Suprapubic skin (tissue), 4 donors: ENCODE measurements around the gene FUT7. TPM values are rescaled to one million over a fixed set of nuclear protein-coding genes. Genes with fewer than 3 reads are reported as not detected.

Source experiments
- DNase-seq, 2 donors: peaks; one replicate each; pipeline ENCODE4 v3.0.0-alpha.2; 2019; ENCODE audit warnings: low spot score in 2 of 2
- H3K27ac ChIP-seq: fragments of 200-600 bp; sonication (generic); one replicate; pipeline ENCODE4 v1.5.1; 2019
- H3K27me3 ChIP-seq: fragments of 200-600 bp; sonication (generic); one replicate; pipeline ENCODE4 v1.5.1; 2019
- H3K36me3 ChIP-seq: fragments of 200-600 bp; sonication (generic); one replicate; pipeline ENCODE4 v1.5.1; 2019
- H3K4me1 ChIP-seq: fragments of 200-600 bp; sonication (generic); one replicate; pipeline ENCODE4 v1.5.1; 2019
- H3K4me3 ChIP-seq: fragments of 200-600 bp; sonication (generic); one replicate; pipeline ENCODE4 v1.5.1; 2019; ENCODE audit warnings: mild to moderate bottlenecking
- H3K9me3 ChIP-seq: fragments of 200-600 bp; sonication (generic); one replicate; pipeline ENCODE4 v1.5.1; 2019
- EP300 ChIP-seq: sonication (generic); formaldehyde crosslinking; IDR thresholded peaks from one replicate; pipeline ENCODE4 v1.6.1; 2017; ENCODE audit warnings: antibody characterized with exemption
- POLR2A ChIP-seq, 2 donors: fragments of 450-650 bp; IDR thresholded peaks; one replicate each; pipeline ENCODE4 v1.6.1; 2017; ENCODE audit warnings: antibody characterized with exemption in 2 of 2, mild to moderate bottlenecking in 2 of 2, moderate library complexity in 2 of 2
- POLR2AphosphoS5 ChIP-seq, 3 donors: sonication (generic); formaldehyde crosslinking; IDR thresholded peaks; one replicate each; pipeline ENCODE4 v1.6.1; 2017; ENCODE audit warnings: antibody characterized with exemption in 3 of 3
- WGBS: methylation state at CpG from one replicate; pipeline ENCODE4 v1.1.5; 2018; 5-methylcytosine and 5-hydroxymethylcytosine counted together
- total RNA-seq, 4 donors: library from RNA; depleted of rRNA; stranded (reverse); fragments of >200 nt; gene quantifications; one replicate each; pipeline ENCODE4 v1.1.0, GENCODE V29; 2016
- TF ChIP-seq, protein P1 (sequence below), 2 donors: fragments of 200-600 bp in 1 of 2; fragments of 450-650 bp in 1 of 2; sonication (generic) in 1 of 2; IDR thresholded peaks; one replicate each; pipeline ENCODE4 v1.5.1; 2016 to 2019; ENCODE audit warnings: antibody characterized with exemption in 2 of 2, mild to moderate bottlenecking in 1 of 2, moderate library complexity in 1 of 2

FUT7 gene
- total RNA-seq, 4 donors from 2014 or later, result 0.72 TPM; not detected in 3

DNA sequence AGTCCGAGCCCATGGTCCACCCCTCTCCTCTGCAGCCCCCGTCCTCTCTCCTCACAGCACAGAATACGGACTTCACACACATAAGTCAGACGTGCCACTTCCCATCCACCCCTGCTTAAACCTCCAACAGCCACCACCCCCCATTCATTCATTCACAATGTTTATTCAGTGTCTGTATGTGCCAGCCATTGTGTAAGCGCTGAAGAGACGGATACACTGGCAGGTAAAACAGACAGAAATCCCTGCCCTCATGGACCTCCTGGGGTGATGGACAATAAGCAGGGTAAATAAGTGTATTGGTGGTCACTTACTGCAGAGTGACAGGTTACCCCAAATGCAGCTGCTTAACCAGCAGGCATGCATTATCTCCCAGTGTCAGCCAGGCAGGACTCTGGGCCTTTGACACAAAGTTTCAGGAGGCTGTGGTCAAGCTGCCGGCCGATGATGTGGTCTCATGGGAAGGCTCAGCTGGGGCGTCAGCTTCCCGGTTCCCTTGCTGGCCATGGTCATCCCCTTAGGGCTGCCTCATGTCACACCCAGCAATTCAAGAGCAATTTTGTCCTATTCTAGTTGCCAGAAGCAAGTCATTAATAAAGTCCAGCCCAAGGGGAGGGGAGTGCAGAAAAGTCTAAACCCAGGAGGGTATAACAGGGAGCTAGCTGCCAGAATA, 41.5 kb downstream of the FUT7 start:
- no peak overlapping the region for H3K4me3 ChIP-seq
- no peaks in the 10 kb centered on the region for H3K36me3 ChIP-seq
- peaks cover 40% of the 10 kb centered on the region for H3K4me1 ChIP-seq
- no peak overlapping the region for H3K27ac ChIP-seq
- peaks cover 10% of the 10 kb centered on the region for H3K27me3 ChIP-seq
- 82% methylated on average over 10 of the region's 10 CpGs for WGBS
- no peaks in the 10 kb centered on the region for H3K9me3 ChIP-seq
- no peak for DNase-seq
- TF ChIP-seq POLR2AphosphoS5 (IDR thresholded peaks at IDR 0.05) (no peak), POLR2A (IDR thresholded peaks at IDR 0.05) (no peak)

DNA sequence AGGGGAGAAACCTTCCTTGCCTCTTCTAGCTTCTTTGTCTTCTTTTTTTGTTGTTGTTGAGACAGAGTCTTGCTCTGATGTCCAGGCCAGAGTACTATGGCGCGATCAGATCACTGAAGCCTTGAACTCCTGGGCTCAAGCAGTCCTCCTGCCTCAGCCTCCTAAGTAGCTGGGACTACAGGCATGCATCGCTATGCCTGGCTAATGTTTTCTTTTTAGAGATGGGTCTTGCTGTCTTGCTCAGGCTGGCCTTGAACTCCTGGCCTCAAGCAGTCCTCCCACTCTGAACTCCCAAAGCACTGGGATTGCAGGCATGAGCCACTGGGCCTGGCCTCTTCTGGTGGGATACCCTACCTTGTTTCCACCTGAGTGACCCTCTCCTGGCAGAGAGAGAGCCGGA, 43.0 kb downstream of the FUT7 start:
- Histone ChIP-seq H3K4me3 (no peak overlapping the region), H3K27me3 (peaks cover 23% of the 10 kb centered on the region), H3K36me3 (no peaks in the 10 kb centered on the region), H3K27ac (no peak overlapping the region), H3K9me3 (no peaks in the 10 kb centered on the region), H3K4me1 (peaks cover 35% of the 10 kb centered on the region)
- no peak for DNase-seq
- TF ChIP-seq EP300 (no peak), POLR2AphosphoS5 (IDR thresholded peaks at IDR 0.05) (no peak), POLR2A (IDR thresholded peaks at IDR 0.05) (no peak)
- TF ChIP-seq, protein P1, sequence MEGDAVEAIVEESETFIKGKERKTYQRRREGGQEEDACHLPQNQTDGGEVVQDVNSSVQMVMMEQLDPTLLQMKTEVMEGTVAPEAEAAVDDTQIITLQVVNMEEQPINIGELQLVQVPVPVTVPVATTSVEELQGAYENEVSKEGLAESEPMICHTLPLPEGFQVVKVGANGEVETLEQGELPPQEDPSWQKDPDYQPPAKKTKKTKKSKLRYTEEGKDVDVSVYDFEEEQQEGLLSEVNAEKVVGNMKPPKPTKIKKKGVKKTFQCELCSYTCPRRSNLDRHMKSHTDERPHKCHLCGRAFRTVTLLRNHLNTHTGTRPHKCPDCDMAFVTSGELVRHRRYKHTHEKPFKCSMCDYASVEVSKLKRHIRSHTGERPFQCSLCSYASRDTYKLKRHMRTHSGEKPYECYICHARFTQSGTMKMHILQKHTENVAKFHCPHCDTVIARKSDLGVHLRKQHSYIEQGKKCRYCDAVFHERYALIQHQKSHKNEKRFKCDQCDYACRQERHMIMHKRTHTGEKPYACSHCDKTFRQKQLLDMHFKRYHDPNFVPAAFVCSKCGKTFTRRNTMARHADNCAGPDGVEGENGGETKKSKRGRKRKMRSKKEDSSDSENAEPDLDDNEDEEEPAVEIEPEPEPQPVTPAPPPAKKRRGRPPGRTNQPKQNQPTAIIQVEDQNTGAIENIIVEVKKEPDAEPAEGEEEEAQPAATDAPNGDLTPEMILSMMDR (IDR thresholded peaks at IDR 0.05), result no peak
- 97% methylated on average over 4 of the region's 4 CpGs for WGBS

DNA sequence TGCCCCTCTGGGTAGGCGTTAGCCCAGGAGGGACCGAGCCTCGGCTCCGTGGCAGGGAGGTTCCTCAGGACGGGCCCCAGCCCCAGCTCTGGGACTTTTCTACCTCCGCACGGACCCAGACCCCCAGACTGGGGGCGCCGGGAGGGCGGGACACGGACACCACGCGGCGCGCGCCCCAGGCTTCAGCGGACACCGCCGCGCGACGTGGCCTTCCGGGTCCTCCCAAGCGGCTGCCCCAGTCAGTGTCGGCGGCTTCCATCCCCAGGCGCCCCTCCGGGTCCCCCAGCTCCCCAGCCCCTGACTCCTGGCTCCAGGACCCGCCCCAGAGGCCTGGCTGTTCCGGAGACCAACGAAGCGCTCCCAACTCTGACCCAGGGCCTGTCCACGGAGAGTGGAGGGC, 46.0 kb downstream of the FUT7 start:
- Histone ChIP-seq H3K4me3 (no peak overlapping the region), H3K36me3 (no peaks in the 10 kb centered on the region), H3K27ac (no peak overlapping the region), H3K4me1 (peaks cover 12% of the 10 kb centered on the region), H3K27me3 (peaks cover 35% of the 10 kb centered on the region), H3K9me3 (no peaks in the 10 kb centered on the region)
- no peak for DNase-seq
- 73% methylated on average over 5 of the region's 33 CpGs for WGBS
- TF ChIP-seq EP300 (no peak), POLR2AphosphoS5 (IDR thresholded peaks at IDR 0.05) (no peak), POLR2A (IDR thresholded peaks at IDR 0.05) (no peak)
- TF ChIP-seq, protein P1 (IDR thresholded peaks at IDR 0.05), result no peak

DNA sequence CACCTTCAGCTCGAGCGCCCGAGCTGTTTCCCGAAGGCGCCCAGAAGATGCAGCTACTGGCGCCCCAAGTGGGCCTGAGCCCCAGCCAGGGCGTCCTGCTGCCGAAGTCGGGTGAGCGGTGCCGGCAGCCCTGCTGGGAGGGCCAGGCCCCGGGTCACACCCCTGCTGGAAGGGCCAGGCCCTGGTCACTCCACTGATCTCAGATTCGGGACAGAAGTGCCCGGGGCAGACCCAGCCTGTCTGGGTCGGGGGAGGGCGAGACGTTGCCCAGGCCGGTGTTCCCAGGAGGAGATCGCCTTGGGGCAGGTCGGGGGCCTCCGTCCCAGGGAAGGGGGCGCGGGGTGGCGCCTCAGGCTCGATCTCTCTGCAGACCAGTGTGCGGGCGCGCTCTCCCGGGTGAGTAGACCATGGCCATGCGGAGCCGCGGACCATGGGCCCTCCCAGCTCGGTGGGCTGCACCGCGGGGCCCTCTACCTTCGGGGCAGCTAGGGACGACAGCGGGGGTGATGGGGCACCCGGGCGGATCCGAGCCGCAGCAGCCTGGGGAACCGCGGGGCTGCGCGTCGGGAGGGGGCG, 46.8 kb downstream of the FUT7 start:
- no peak for DNase-seq
- TF ChIP-seq EP300 (no peak), POLR2A (IDR thresholded peaks at IDR 0.05) (no peak), POLR2AphosphoS5 (IDR thresholded peaks at IDR 0.05) (no peak)
- TF ChIP-seq, protein P1 (IDR thresholded peaks at IDR 0.05), result no peak
- 24% methylated on average over 3 of the region's 48 CpGs for WGBS
- H3K4me3 ChIP-seq, result peak overlapping the region; percentile 10
- H3K4me1 ChIP-seq, result peaks cover 12% of the 10 kb centered on the region
- H3K36me3 ChIP-seq, result no peaks in the 10 kb centered on the region
- H3K27ac ChIP-seq, result no peak overlapping the region
- H3K9me3 ChIP-seq, result no peaks in the 10 kb centered on the region
- H3K27me3 ChIP-seq, result peaks cover 35% of the 10 kb centered on the region

DNA sequence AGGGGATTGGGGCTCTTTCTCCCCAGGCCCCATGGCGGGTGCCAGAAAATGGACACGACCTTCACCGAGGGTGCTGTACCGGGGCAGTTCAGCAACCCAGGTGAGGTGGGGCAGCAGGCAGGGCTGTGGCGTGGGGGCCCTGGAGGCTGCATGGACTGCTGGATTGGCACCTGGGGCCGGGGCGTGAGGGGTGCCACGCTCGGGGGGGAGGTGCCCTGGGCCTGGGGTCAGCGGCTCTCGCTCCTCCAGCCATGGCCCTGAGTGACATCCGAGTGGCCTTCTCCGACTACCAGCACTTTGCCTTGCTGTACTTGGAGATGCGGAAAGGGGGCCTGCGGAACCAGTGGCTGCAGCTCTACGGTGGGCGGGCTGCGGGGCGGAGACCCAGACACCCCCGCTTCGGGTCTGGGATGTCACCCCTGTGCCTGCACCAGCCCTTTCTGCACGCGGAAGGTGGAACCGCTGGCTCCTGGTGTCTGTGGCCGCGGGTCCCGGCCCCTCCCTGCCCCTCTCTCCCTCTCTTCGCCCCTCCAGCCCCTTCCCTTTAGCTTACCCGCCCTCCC, 47.3 kb downstream of the FUT7 start:
- no peak overlapping the region for H3K4me3 ChIP-seq
- no peaks in the 10 kb centered on the region for H3K36me3 ChIP-seq
- peaks cover 35% of the 10 kb centered on the region for H3K27me3 ChIP-seq
- no peaks in the 10 kb centered on the region for H3K9me3 ChIP-seq
- H3K27ac ChIP-seq, result no peak overlapping the region
- TF ChIP-seq POLR2A (IDR thresholded peaks at IDR 0.05) (no peak), EP300 (no peak), POLR2AphosphoS5 (IDR thresholded peaks at IDR 0.05) (no peak)
- TF ChIP-seq, protein P1 (IDR thresholded peaks at IDR 0.05), result no peak
- no peak for DNase-seq
- peaks cover 12% of the 10 kb centered on the region for H3K4me1 ChIP-seq
- 30% methylated on average over 2 of the region's 29 CpGs for WGBS
